Activated CD8-positive, alpha-beta T cell treated with anti-CD3 and anti-CD28 coated beads, Interleukin-2, amount 10 ng/mL, durations not matched to agents 7 days and 5 days (primary cell): ENCODE data around the gene CRADD. TPM values are rescaled to one million over a fixed set of nuclear protein-coding genes. Genes with fewer than 3 reads are reported as not detected.

ENCODE experiments used
- ATAC-seq: fragments of 150-1000 bp; cut with Tn5 transposase; one replicate; pipeline ENCODE4 v1.10.0; 2021; ENCODE audit warnings: moderate library complexity
- CTCF ChIA-PET: fragments of 350-600 bp; sonication (Branson Sonifier 250); formaldehyde crosslinking; loops from one replicate; lab custom pipeline; 2021; ENCODE audit warnings: antibody characterized with exemption; lab: Charles Lee
- POLR2A ChIA-PET: fragments of 350-600 bp; sonication (Branson Sonifier 250); formaldehyde crosslinking; loops from one replicate; lab custom pipeline; 2021; ENCODE audit warnings: antibody characterized with exemption; lab: Charles Lee
- DNase-seq: peaks from one replicate; pipeline ENCODE4 v3.0.0-alpha.2; 2020
- H3K27ac Mint-ChIP-seq: one replicate; pipeline ENCODE4 v1.8.0; 2021; ENCODE audit warnings: mild to moderate bottlenecking, mixed read lengths
- H3K27me3 Mint-ChIP-seq: one replicate; pipeline ENCODE4 v1.8.0; 2021; ENCODE audit warnings: low read depth, mixed read lengths
- H3K36me3 Mint-ChIP-seq: one replicate; pipeline ENCODE4 v1.8.0; 2021; ENCODE audit warnings: low read depth, mixed read lengths
- H3K4me1 Mint-ChIP-seq: one replicate; pipeline ENCODE4 v1.8.0; 2021; ENCODE audit warnings: low read depth, mixed read lengths
- H3K4me3 Mint-ChIP-seq: one replicate; pipeline ENCODE4 v1.8.0; 2021; ENCODE audit warnings: mild to moderate bottlenecking, mixed read lengths
- H3K9me3 Mint-ChIP-seq: one replicate; pipeline ENCODE4 v1.8.0; 2022; ENCODE audit warnings: mixed read lengths; ENCODE audit not compliant: insufficient read depth
- total RNA-seq, 2 experiments: library from RNA; stranded (reverse); gene quantifications; one replicate each; pipeline ENCODE4 v1.2.3, GENCODE V29; 2021

CRADD gene
- total RNA-seq, 2 experiments from 2014 or later = 10.8 to 14.6 TPM

DNA sequence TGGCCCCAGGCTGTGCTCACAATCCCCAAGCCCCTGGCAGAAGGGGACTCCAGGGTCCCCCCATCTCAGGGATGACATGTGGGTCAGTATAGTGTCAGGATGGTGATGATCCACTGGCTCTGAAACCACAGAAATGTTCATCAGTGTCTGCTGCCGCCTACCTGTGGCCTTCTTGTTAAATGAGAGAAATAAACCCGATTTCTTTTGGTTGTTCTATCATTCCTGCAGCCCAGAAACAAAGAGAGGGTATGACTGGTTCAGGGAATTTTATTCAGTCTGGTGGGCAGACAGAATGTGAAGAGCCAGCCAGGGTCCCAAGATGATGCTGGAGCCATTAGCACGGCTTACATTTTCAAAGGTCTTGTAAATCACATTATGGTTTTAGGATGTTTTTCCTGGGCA, 86.6 kb downstream of the CRADD start:
- no peaks in the 10 kb centered on the region for H3K9me3 Mint-ChIP-seq
- H3K4me3 Mint-ChIP-seq = no peak overlapping the region
- no peak for DNase-seq
- CTCF ChIA-PET = interaction anchor here (6.5 to 7.8 kb wide), 2 partner anchors 338 kb away, joined by 63 to 259 read pairs; no protein-coding TSS in a partner anchor
- peaks cover 55% of the 10 kb centered on the region for H3K4me1 Mint-ChIP-seq
- H3K27me3 Mint-ChIP-seq = no peaks in the 10 kb centered on the region
- POLR2A ChIA-PET = no interaction called here
- H3K36me3 Mint-ChIP-seq = no peaks in the 10 kb centered on the region
- H3K27ac Mint-ChIP-seq = no peak overlapping the region
- ATAC-seq = no peak

DNA sequence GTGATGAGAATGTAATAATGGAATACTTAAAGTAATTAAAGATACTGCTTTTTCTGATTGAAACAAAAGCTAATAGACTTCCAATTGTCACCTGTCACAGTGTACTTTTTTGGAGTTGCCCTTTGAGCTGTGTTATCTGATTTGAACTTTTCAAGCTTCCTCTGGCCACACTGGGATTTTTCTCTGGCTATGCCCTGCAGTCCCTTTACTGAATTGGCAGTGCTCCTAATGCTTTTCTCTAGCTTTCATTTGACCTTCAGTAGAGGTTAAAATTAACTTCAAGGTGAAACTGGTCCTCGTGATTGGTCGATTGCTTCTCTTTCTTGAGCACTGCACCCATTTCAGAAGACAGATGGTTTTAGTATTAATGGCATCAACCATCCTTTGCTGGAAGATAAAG, 89.2 kb downstream of the CRADD start:
- ATAC-seq (no peak), DNase-seq (no peak)
- ChIA-PET POLR2A (interaction anchor here (1.1 to 1.6 kb wide), 3 partner anchors 196 to 336 kb away, joined by 3 to 6 read pairs (median 4); no protein-coding TSS in a partner anchor), CTCF (interaction anchor here (0.7 to 7.8 kb wide), 37 partner anchors 8 to 440 kb away, joined by 3 to 259 read pairs (median 5); no protein-coding TSS in a partner anchor)
- no peak overlapping the region for H3K4me3 Mint-ChIP-seq
- peaks cover 5% of the 10 kb centered on the region for H3K36me3 Mint-ChIP-seq
- peaks cover 40% of the 10 kb centered on the region for H3K4me1 Mint-ChIP-seq
- no peaks in the 10 kb centered on the region for H3K27me3 Mint-ChIP-seq
- peaks cover 2% of the 10 kb centered on the region for H3K9me3 Mint-ChIP-seq
- no peak overlapping the region for H3K27ac Mint-ChIP-seq

DNA sequence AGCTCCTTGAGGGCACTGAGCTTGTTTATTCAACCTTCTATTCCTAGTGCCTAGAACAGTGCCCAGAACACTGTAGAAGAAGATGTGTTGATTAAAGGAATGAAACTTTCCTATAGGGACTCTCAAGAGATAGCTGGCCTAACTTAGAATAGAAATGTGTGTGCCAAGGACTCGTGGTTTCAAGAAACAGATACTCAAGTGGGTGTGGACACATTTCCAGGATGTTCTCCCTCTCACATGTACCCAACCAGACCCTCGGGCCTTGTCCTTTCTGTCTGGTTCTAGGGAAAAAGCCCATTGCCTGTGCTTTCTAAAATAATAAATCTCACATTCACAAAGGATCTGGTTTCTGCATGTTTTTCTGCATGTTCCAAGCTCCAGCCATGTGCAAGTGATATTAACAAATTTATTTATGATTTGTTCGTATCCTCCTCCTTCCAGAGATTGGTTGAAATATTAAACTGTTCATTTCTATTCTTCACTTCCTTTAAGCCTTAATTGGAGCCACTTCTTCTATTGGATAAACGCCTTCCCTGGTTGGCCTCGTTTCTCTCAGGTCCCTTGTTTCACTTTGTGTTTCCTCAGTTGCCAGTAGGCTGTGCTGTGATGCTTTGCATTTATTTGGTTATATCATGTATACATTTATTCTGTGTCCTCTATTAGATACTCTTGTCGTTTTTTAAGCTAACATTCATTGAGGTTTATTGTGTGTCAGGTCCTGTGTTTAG, 89.8 kb downstream of the CRADD start:
- Mint-ChIP-seq H3K27me3 (no peaks in the 10 kb centered on the region), H3K36me3 (peaks cover 5% of the 10 kb centered on the region), H3K4me3 (no peak overlapping the region), H3K27ac (peak overlapping the region; percentile 40), H3K4me1 (peaks cover 41% of the 10 kb centered on the region), H3K9me3 (peaks cover 3% of the 10 kb centered on the region)
- ChIA-PET CTCF (interaction anchor here (0.6 to 7.8 kb wide), 52 partner anchors 8 to 779 kb away, joined by 3 to 259 read pairs (median 4); no protein-coding TSS in a partner anchor), POLR2A (interaction anchor here (1.0 to 1.6 kb wide), 3 partner anchors 87 to 335 kb away, joined by 3 to 6 read pairs (median 4); no protein-coding TSS in a partner anchor)
- peak; percentile 82 for ATAC-seq
- peak; percentile 68 for DNase-seq

DNA sequence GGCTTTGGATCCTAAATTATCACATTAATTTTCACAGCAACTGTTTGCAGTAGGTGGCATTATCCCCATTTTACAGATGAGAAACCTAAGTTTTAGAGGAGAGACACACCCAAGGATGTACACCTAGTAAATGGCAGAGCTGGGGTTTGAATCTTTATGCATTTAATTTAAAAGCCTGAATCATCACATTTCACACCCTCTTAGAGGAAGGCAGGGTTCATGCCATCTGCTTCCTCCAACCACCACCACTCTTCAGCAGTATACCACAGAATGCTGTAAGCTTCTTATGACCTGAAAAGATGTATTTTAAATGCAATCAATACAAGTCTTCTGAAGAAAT, 90.3 kb downstream of the CRADD start:
- Mint-ChIP-seq H3K36me3 (peaks cover 9% of the 10 kb centered on the region), H3K27ac (peak overlapping the region; percentile 40), H3K4me3 (no peak overlapping the region), H3K27me3 (no peaks in the 10 kb centered on the region), H3K9me3 (peaks cover 3% of the 10 kb centered on the region), H3K4me1 (peaks cover 42% of the 10 kb centered on the region)
- no peak for DNase-seq
- ChIA-PET CTCF (interaction anchor here (0.6 to 7.8 kb wide), 41 partner anchors 9 to 780 kb away, joined by 3 to 259 read pairs (median 4); no protein-coding TSS in a partner anchor), POLR2A (interaction anchor here (1.0 to 1.6 kb wide), 2 partner anchors 86 to 333 kb away, joined by 3 to 6 read pairs; no protein-coding TSS in a partner anchor)
- ATAC-seq = peak; percentile 70

DNA sequence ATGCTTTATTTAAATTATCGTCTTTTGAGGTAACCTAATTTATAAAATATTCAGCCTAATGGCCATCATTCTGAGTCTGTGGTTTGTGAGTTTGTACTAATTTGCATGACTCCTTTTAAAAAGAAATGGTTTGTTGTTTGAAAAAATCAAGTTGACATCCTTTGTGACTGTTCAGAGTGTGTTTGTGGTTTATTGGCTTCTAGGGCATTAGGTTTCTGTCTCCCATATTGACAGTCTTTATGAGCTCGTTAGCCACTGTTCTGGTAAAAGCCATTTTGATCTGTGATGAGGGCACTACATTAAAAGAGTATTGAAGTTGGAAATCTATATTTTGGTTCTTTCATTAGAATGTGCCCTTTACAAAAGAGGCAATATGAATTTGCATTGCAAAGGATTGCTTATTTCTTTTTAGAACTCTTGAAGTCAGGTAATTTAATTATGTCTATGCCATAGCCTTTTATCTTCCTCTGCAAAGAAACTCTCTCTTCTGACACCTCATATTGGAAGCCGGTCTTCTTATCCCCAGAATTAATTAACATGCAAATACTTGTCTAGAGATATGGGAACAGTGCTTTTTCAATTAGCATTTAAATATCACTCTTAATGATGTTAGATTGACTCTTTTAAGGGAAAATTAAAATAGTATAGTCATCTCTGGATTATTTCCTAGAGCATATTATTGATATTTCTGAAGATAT, 95.0 kb downstream of the CRADD start:
- POLR2A ChIA-PET = no interaction called here
- peaks cover 19% of the 10 kb centered on the region for H3K36me3 Mint-ChIP-seq
- peaks cover 13% of the 10 kb centered on the region for H3K9me3 Mint-ChIP-seq
- ATAC-seq (peak; percentile 43), DNase-seq (no peak)
- H3K4me1 Mint-ChIP-seq = peaks cover 38% of the 10 kb centered on the region
- no peak overlapping the region for H3K4me3 Mint-ChIP-seq
- H3K27me3 Mint-ChIP-seq = no peaks in the 10 kb centered on the region
- H3K27ac Mint-ChIP-seq = peak overlapping the region; percentile 40
- CTCF ChIA-PET = interaction anchor here (1.2 to 1.7 kb wide), 3 partner anchors 329 to 674 kb away, joined by 3 to 13 read pairs (median 4); no protein-coding TSS in a partner anchor

DNA sequence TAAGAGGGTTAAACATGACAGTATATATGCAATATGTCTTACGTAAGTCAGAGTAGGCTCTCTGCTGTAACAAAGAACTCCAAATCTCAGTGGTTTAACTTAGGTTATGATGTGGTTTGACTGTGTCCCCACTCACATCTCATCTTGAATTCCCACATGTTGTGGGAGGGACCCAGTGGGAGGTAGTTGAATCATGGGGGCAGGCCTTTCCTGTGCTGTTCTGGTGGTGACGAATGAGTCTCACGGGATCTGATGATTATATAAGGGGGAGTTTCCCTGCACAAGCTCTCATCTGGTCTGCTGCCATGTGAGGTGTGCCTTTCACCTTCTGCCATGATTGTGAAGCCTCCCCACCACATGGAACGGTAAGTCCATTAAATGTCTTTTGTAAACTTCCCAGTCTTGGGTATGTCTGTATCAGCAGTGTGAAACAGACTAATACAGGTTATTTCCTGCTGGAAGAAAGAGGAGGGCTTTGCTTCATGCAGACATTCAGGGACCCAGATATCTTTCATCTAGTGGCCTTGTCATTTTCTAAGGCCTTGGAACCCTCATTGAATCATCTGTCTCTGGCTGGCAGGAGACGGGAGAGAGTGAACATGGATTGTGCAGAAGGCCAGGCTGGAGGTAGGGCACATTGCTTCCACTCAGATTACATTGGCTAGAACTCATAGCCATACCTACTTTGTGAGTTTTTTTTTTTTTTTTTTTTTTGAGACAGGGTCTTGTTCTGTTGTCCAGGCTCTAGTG, 96.1 kb downstream of the CRADD start:
- Mint-ChIP-seq H3K9me3 (peaks cover 13% of the 10 kb centered on the region), H3K4me1 (peaks cover 27% of the 10 kb centered on the region), H3K4me3 (no peak overlapping the region), H3K27ac (no peak overlapping the region), H3K27me3 (no peaks in the 10 kb centered on the region), H3K36me3 (peaks cover 19% of the 10 kb centered on the region)
- peak; percentile 28 for DNase-seq
- POLR2A ChIA-PET = no interaction called here
- CTCF ChIA-PET = interaction anchor here (1.2 to 2.7 kb wide), 5 partner anchors 327 to 676 kb away, joined by 3 to 19 read pairs (median 7); no protein-coding TSS in a partner anchor
- ATAC-seq = no peak

DNA sequence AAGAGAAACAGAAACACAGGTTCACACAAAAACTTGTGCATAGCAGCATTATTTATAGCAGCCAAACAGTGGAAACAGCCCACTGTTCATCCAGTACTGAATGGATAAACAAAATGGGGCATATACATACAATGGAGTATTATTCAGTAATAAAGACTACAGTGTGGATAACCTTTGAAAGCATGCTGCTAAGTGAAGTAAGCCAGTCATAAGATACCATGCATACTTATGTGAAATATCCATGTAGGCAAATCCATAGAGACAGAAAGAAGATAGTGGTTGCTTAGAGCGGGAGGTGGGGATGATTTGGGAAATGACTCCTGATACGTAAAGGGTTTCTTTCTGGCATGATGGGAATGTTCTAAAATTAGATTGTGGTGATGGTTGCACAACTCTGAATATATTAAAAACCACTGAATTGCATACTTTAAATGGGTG, 99.4 kb downstream of the CRADD start:
- Mint-ChIP-seq H3K9me3 (peaks cover 9% of the 10 kb centered on the region), H3K27ac (no peak overlapping the region), H3K27me3 (no peaks in the 10 kb centered on the region), H3K36me3 (peaks cover 18% of the 10 kb centered on the region), H3K4me1 (peaks cover 25% of the 10 kb centered on the region), H3K4me3 (no peak overlapping the region)
- DNase-seq (no peak), ATAC-seq (no peak)
- ChIA-PET CTCF (no interaction called here), POLR2A (no interaction called here)

DNA sequence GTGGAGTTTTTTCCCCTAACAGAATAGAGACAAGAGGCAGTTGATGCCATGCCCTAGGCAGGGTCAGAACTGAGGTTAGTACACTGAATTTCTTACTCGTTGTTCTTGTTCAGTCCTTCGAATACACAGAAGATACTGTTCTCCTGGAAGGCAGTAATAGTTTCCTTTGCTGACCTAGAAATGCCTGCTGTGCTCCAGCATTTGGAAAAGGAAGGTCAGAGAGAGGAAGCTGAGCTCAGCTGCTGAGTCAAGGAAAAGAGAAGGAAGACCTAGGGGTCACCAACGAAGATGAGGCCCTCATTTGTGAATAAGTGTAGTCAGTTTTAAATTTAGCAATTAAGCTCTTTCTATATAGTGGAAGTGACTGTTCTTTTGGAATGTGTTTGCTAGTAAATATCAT, 100.1 kb downstream of the CRADD start:
- Mint-ChIP-seq H3K27me3 (no peaks in the 10 kb centered on the region), H3K9me3 (peaks cover 9% of the 10 kb centered on the region), H3K4me3 (no peak overlapping the region), H3K36me3 (peaks cover 17% of the 10 kb centered on the region), H3K27ac (no peak overlapping the region), H3K4me1 (peaks cover 18% of the 10 kb centered on the region)
- CTCF ChIA-PET = interaction anchor here (1.0 to 2.0 kb wide), 3 partner anchors 10 to 325 kb away, joined by 3 to 10 read pairs (median 3); no protein-coding TSS in a partner anchor
- DNase-seq (no peak), ATAC-seq (no peak)
- POLR2A ChIA-PET = no interaction called here

DNA sequence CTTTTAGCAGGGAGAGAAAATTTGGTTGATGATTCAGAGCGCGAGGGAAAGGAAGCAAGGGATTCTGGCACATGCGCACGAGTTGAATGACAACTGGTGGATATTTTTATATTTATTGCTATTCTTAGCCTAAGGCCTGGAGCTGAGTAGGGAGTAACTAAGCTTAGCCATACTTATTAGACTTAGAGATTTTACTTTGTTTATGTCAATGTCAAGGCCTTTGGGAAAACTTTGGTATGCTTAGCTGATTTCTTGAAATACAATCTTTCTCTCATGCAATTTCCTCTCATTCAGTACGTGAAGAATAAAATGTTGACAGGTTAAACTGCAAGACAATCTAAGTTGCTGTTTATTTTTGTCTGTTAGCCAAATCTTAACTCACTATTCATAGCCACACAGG, 101.1 kb downstream of the CRADD start:
- Mint-ChIP-seq H3K36me3 (peaks cover 9% of the 10 kb centered on the region), H3K27ac (no peak overlapping the region), H3K27me3 (no peaks in the 10 kb centered on the region), H3K9me3 (peaks cover 2% of the 10 kb centered on the region), H3K4me1 (peaks cover 13% of the 10 kb centered on the region), H3K4me3 (no peak overlapping the region)
- POLR2A ChIA-PET = interaction anchor here (0.6 kb wide), 1 partner anchor 396 kb away, joined by 3 read pairs; no protein-coding TSS in a partner anchor
- ATAC-seq (no peak), DNase-seq (no peak)
- CTCF ChIA-PET = interaction anchor here (1.1 to 2.0 kb wide), 2 partner anchors 11 to 14 kb away, joined by 3 to 10 read pairs; no protein-coding TSS in a partner anchor

DNA sequence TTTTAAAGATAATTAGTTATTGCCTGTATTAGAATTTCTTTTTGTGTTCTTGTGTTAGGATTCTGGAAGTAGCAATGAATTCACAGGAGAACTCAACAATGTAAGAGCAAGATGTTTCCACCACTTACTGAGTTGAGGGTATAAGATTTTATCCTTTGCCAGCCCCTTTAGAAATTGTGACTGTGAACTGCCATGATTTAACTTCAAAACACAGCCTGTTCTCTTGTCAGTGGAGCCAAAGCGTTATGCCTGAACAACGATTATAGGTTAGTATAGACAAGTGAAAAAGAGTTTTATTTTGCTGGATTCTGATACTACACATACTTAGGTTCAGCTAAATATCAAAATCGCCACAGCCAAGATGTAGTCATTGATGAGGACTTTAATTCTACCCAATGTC, 101.6 kb downstream of the CRADD start:
- DNase-seq (no peak), ATAC-seq (no peak)
- Mint-ChIP-seq H3K4me3 (no peak overlapping the region), H3K27ac (no peak overlapping the region), H3K4me1 (peaks cover 15% of the 10 kb centered on the region), H3K36me3 (peaks cover 7% of the 10 kb centered on the region), H3K27me3 (no peaks in the 10 kb centered on the region), H3K9me3 (no peaks in the 10 kb centered on the region)
- POLR2A ChIA-PET = interaction anchor here (0.6 kb wide), 1 partner anchor 396 kb away, joined by 3 read pairs; no protein-coding TSS in a partner anchor
- CTCF ChIA-PET = interaction anchor here (1.1 to 2.0 kb wide), 2 partner anchors 12 to 14 kb away, joined by 3 to 10 read pairs; no protein-coding TSS in a partner anchor
